Measurements from ENCODE around the gene DTX3L. TPM values are rescaled to one million over a fixed set of nuclear protein-coding genes. Genes with fewer than 3 reads are reported as not detected.

DTX3L gene
- total and polyA plus RNA-seq, 2 experiments from 2014 or later = 1.8 to 6.8 TPM

- no peak for TF ChIP-seq ZNF462 (CRISPR knock-in tag; IDR thresholded peaks at IDR 0.05)
- no peak for TF ChIP-seq NANOG (IDR thresholded peaks at IDR 0.05; ENCODE audit: borderline replicate concordance)
- TF ChIP-seq EZH2 (IDR thresholded peaks at IDR 0.05; ENCODE audit: low read depth, unreplicated experiment) = no peak
- no peak for TF ChIP-seq JUNB (IDR thresholded peaks at IDR 0.05; ENCODE audit: unreplicated experiment)
- TF ChIP-seq EZH2phosphoT487 (IDR thresholded peaks at IDR 0.05; ENCODE audit: unreplicated experiment) = no peak
- TF ChIP-seq CTCF (conservative IDR thresholded peaks at IDR 0.05; ENCODE audit: low read depth in 2 of 2) = no peak
- TF ChIP-seq CREB1 (CRISPR knock-in tag; IDR thresholded peaks at IDR 0.05; ENCODE audit: low read depth) = no peak
- no peak for TF ChIP-seq ZNF114 (CRISPR knock-in tag; IDR thresholded peaks at IDR 0.05)
Observed at GRCh38 chr3:122598556-122598955, 34.4 kb downstream of the DTX3L start (continued).
